GM18870 (cell line): ENCODE results near the gene STRBP.

Experiments used
- ATAC-seq: cut with Tn5 transposase; IDR thresholded peaks from one replicate; pipeline ENCODE4 v1.9.1; 2021; ENCODE audit warnings: moderate library complexity; ENCODE audit not compliant: unreplicated experiment

The STRBP gene

DNA sequence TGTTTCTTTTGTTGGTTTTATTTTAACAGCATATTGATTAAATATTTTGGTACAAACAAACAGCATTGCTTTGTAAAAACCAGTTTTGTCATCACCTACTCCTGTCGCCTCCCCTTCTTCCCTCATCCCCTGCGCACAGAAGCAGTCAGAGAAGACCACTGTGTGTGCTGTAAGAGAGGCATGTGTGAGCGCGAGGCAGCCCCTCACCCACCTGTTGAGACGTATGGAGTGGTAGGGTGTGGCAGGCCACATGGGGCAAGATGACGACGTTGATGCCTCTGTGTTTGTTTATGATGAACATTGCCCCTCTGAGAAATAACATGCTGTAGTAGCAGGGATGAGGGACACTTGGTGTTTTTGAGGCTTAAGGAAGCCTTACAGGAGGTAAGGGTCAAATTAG lies 163.6 kb downstream of the STRBP start:
- ATAC-seq, result no peak

DNA sequence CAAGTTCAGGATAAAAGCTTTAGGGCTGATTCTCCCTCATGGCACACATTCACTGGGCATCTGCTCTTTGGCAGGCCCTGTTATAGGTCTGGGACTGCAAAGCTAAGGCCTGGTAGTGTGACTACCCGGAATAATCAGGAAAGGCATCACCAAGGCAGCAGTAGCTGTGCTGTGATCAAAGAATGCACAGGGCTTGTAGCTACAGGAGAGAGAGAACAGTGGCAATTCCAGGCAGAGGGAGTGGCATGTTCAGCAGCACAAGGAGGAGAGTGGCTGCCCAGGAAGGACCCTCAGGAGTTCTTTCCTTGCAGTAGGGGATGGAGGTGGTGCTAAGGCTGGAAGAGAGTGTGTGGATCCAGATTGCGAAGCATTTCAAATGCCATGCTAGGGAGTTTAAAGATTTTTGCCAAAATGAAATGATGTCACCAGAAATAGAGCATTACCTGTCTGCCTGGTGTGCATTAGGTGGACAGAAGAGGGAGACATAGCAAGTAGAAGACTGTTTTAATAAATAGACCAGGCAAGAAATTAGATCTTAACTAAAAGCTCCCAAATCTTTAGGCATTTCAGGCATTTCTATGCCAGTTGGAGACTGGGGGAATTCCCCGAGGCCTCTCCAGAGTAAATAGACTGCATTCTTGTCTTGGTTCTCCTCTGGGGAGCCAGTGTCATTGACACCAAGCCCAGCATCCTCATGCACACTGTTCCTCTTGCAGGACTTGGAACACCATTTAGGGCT lies 165.8 kb downstream of the STRBP start:
- no peak for ATAC-seq

DNA sequence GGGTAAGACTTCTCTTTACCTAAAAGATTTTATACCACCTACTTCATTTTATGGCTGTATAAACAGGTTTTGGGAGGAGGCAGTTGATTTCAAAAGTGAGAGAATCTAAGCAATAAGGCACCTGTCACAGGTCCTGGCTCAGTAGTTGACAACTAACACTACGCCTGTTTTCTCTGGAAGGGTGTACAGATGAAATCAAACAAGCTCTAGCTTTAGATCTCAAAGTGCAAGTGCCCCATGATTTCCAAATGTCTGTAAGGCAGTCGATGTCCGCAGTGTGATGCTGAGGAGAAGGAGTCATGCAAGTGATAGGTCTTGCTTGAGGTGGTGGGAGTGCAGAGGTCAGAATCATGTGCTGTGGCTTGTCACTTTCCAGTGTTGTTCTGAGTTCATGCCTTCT lies 168.8 kb downstream of the STRBP start:
- ATAC-seq, result no peak

DNA sequence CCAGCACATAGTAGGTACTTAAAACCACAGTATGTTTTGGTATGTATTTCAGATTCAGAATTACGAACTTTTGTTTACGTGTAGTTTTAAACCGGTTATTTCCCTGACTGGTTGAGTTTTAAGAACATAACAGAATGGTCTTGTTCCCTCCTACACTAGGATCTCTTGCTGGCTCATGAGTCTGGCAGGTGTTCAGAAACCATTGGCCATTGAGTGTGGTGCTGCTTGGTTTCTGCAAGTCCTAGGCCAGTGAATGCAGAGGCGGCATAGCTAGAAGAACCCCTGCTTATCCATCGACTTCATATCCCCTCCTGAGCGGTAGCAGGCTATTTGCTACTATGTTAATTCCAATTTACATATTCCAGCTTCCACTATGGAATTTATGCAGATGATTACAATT lies 169.3 kb downstream of the STRBP start:
- ATAC-seq, result no peak

DNA sequence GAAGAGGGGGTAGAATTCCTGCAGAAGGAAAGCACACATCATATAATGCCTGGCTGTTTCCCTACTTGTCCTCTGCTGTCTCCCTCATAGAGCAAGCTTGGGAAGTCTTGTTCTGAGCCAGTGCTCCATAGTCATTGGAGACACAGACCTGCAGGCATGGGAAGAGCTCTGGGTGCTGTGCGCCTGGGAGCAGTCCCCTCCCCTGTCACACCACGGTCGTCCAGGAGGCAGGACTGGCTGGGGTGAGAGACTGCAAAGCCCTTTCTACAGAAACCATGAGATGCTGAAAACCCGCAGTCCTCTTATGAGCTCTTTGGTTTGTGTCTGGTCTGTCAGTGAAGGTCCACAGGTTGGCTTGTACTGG lies 170.3 kb downstream of the STRBP start:
- ATAC-seq, result no peak

DNA sequence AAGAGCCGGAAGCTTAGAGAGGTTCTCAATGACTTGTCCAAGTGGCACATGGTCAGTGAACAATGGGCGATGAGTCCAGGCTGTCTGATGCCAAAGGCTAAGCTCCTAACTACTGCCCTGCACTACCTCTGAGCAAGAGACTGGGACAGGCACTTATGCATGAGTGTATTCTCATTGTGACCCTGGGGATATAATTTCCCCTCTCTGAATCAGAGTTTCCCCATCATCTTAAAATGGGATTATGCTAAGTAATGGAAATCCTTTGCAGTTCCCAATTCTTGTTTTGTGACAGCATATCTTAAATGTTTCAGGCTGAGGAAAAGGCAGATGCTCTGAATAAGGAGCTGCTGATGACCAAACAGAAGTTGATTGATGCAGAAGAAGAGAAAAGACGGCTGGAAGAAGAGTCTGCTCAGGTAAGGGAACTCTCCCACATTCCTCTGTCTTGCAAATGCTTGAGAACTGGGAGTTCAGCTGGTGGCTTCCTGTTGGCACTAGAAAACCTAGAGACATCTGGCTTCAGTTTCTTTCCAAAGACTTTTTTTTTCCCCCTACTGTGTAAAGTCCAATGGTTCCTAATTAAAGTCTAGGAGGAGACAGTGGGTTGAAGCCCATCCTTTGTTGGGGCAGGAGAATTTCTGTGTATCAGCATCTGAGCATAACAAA lies 170.8 kb downstream of the STRBP start:
- no peak for ATAC-seq

DNA sequence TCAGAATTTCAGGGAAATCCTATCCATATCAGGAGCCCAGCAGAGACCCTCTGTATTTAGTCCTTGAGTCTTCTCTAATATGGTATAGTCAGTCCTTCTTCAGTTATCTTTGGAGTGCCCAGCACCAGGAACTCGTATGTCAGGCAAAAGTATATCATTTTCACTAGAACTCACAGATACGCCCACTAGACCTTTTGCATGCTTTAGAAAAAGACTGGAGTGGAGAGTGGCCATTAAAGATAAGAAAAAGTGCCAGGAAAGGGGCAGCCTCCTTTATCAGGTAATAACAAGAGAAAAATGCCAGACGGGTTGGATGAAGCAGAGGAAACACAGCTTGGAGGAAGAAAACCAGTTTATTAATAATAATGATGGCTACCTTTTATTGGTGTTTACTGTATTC lies 171.4 kb downstream of the STRBP start:
- no peak for ATAC-seq

DNA sequence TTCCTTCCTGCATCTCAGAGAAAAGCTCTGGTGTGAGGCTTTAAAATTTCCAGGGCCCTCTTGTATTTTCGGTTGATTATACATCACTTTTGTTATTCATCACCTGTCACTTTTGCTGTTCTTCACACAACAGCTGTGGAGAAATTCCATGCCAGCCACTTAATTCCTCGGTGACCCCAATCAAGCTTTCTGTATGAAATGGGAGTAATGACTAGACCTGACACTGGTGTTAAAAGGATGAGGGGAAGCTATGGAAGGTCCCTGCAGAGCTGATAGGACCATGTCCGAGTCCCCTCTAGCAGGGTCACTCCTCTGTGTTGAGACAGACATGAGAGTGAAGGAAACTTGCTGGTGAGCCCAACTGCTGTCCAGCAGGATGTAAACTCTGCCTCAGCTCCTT lies 175.2 kb downstream of the STRBP start:
- no peak for ATAC-seq

DNA sequence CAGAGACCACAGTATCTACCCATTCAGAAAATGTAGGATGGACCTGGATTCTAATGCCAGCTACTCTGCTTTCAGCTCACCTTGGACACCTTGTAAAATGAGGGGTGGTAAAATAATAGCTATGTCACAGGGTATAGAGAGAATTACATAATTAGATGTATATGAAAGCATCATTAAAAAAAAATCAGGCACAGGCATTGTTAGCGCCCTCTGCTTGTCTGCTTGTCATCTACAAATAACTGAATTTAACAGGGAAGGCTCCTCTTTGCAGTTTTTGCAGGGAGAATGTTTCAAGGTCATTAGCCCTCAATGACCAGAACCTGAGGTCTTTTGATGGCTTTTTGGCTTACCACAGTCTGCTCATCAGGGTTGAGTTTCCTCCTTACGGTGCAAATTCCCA lies 176.9 kb downstream of the STRBP start:
- no peak for ATAC-seq

DNA sequence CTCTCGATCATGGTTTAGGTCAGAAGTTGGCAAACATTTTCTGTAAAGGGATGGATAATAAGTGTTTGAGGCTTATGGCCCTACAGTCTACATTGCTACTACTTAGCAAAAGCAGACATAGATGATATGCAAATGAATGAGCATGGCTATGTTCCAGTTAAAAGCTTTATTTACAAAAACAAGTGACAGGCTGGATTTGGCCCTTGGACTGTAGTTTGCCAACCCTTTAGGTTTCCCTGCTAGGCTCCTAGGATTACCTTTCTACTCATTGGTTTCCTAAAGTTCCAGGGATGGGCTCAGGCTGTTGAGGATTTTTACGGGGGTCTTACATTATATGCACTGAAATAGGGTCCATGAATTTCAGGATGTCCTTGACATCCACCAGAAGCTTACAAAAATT lies 177.4 kb downstream of the STRBP start:
- ATAC-seq, result no peak

DNA sequence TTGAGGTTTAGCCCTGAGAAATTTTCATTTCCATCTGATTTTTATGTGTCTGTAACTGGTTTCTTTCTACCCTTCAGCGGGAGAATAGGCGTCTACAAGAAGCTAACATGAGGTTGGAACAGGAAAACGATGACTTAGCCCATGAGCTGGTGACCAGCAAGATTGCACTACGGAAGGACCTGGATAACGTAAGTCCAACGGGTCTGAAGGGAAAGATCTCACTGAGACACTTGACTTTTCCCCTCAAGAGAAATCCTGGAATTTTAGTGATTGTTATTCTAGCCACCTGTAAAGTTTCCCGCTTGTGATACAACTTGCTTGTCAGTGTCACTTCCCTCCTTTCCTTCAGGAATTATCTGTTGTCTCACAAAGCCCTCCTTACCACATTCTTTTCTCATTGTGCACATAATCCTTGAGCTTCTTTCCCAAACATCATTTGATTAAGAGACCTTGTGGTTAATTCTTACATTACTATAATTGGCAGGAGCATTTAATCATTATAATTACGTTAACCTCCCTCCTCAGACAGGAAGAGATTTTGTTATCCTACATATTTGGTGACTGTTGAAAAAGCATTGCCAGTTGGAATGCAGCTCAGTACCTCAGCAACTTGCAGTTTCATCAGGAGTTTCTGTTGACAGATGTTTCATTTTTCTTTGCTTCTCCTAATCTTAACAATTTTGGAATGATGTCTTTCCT lies 178.0 kb downstream of the STRBP start:
- ATAC-seq, result no peak

DNA sequence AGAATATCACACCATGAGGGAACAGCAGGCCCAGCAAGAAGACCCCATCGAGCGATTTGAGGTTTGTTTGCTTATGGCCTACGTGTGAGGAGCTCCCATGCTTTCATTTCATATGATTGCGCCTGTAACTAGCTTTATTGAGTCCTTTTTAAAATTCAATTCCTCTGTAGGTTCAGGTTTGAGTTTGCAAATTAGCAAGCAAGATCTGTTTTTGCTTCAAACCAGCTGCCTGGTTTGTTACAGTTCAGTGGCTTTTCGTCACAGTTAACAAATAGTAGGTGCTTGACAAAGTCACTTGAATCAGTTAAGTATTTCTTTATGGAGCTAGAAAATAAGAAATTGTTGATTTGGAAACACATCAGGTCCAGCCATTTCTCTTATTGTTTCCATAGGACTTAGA lies 178.6 kb downstream of the STRBP start:
- ATAC-seq, result no peak

DNA sequence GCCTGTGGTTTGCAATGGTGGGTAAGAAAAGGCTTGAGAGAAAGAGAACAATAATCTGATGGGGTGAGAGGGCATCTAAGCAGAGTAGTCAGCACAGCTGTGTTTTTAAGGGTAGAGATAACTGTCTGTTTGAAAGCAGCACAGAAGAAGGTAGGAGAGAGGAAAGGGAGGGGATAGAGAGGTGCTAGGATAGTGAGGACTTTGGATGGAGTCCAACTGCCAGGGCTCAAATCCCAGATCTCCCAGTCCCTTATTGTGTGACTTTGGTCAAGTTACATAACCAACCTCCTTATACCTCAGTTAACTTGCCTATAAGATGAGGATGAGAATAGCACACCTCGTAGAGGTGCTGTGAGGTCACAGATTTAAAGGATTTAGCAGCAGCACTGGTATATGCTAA lies 179.3 kb downstream of the STRBP start:
- no peak for ATAC-seq

DNA sequence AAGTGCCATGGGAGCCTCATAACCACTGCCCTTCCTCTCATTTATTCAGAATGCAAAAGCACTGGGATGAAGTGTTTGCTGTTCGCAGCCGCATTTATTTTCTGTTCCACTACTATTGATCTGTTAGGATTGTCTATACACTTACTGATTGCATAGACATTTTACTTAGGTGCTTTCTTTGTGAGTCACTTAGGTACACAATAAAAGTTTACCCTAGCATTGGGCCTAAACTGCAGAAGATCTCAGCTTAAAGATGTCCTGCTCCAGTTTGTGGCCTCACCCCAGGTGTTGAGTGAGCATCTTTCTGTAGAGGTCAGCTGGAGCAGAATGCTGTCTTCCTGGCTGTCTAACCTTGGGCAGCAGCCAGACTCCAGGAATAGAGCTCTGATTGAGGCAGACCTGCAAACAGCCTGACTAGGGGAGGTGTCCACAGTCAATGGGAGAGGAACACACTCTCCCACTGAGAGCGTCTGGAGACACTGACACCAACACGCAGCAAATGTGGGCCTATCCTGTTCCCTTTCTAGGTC lies 181.0 kb downstream of the STRBP start:
- ATAC-seq, result no peak

DNA sequence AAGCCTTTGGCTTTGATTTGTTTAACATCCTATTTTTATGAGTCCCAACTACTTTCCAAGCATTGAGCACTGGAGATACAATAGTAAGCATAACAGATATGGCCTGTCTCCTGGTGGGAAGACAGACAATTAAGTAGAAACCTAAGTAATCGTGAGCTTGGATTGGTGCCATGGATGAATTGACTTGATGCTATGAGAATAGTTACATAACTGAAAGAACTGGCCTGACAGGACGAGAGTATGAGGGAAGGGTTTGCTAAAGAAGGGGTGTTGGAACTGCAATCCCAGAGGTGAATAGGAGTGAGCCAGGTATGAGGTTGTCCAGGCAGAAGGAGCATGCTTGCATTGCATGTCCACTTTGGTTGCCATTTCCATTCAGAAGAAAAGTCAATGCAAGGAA lies 182.5 kb downstream of the STRBP start:
- no peak for ATAC-seq

DNA sequence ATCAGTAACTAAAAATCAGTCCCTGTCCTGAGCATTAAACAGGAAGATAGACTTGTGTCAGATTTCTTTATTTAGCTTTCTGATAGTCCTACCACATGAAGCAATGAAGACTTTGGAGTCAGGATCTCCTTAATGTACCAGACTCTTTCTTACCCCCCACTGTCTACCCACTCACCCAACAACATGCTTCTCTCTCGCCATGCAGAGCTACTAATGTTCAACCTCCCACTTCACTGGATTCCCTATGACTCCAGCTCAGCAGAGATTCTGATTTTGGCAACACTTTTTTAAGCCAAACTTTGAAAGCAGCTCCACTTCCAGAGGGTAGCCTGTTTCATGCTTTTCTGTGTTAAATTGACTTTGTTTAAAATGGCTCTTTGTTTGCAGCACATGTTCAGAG lies 184.1 kb downstream of the STRBP start:
- no peak for ATAC-seq

DNA sequence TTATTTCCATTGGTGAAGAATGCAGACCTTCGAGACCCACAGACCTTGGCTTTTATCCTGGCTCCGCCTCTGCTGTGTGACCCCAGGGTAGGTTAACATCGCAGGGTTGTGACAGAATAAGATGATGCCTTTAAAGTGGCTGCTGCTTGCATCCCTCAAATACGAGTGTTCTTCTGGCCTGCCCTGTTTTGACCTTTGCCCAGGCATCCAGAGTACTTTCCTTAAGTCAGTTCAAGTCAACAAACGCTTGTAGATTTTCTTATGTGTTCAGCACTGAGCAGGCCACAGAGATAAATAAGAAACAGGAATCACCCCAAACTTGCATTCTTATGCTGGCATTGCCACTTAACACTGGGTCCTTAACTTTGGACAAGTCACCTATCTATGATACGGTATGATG lies 184.7 kb downstream of the STRBP start:
- ATAC-seq, result no peak

DNA sequence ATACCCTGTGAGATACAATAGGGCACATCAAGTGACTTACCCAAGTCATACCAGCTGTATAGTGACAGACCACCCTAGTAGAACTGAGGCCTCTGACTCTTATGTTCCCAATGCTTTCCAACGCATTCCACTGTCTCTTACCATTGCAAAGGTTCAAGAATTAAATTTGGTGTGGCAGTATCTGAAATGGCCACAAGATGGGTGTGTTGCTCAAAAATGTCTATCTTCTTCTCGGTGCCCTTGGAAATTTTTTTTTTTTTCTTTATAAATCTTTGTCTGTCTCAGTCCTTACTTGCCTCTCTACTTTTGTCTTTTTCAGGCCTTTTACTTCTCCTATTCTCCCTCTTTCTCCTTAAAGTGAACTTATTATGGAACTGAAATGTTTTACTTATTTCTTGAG lies 186.6 kb downstream of the STRBP start:
- no peak for ATAC-seq

DNA sequence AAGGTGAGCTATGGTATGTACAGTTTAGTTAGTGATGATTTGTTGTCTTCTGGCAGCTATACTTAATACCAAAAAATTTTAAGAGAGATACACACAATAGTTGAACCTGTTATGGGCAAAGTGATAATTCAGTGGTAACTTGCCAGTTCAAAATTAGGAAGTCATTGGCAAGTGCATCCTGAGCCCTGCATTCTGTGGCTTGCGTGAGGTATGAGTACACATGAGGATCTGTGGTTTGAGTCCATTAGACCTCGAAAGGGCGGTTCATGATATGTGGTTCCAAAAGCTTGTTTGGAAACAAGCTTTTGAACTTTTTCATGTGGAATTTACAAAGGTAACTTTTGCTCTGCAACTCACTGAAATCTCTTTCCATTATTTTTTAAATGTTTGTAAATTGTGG lies 187.9 kb downstream of the STRBP start:
- ATAC-seq, result no peak

DNA sequence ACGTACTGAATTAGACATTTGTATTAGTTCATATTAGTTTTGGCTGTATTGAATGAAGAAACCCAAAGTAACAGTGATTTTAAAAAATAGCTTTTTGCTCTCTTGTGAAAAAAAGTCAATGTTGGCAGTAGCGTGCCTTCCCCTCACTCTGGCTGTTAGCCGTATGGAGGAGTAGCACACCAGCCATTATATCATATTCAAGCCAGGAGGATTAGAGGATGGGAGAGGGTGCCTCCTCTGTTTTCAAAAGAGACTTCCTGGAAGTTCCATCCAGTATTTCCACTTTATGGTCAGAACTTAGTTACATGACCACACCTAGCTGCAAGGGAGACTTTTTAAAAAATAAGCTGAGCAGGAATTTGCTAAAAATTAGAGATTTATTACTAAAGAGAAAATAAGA lies 193.8 kb downstream of the STRBP start:
- ATAC-seq, result no peak

DNA sequence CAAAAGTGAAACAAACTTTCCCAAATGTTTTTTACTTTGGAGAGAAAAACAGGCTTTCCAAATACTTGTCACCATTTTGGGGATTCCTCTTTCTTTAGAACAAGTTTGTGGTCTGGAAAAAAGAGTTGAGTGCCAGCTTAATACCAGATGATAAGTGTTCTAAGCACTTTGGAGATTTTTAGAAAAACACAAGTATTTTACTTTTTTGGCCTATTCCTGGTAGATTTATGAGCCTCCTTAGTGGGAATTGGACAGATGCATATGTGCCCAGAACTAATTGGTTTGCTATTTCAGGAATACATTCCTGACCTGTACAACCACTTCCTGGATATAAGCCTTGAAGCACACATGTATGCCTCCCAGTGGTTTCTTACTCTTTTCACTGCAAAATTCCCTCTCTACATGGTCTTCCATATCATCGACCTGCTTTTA lies 194.4 kb downstream of the STRBP start:
- no peak for ATAC-seq

DNA sequence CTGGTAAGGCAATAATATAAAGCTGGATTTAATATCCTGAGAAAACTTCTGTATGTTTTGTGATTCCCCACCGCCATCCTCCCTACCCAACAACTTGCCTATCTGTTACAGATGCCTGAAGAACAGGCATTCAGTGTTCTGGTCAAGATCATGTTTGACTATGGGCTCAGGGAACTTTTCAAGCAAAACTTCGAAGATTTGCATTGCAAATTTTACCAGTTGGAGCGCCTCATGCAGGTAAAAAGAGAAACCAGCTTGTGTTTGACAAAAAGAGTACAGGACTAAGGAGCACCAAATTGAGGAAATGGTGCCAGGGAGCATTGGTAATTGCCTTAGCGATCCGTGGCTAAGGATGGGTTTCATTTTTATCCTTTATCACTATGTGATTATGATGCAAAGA lies 194.9 kb downstream of the STRBP start:
- no peak for ATAC-seq
